Glutamatergic neuron (in vitro differentiated cells): ENCODE data around the gene TESK2. TPM values are rescaled to one million over a fixed set of nuclear protein-coding genes. Genes with fewer than 3 reads are reported as not detected.
A peak's percentile ranks its signal among the peaks of the same experiment; 100 is the strongest.

Experiments used
- DNase-seq: peaks from one replicate; pipeline ENCODE4 v3.0.0; 2022
- H3K27ac Mint-ChIP-seq: one replicate; pipeline ENCODE4 v1.8.0; 2020; ENCODE audit warnings: mild to moderate bottlenecking, mixed read lengths, inconsistent platforms; ENCODE audit not compliant: unreplicated experiment
- H3K27me3 Mint-ChIP-seq: one replicate; pipeline ENCODE4 v1.8.0; 2020; ENCODE audit warnings: mild to moderate bottlenecking, moderate library complexity, mixed read lengths, inconsistent platforms; ENCODE audit not compliant: unreplicated experiment
- H3K36me3 Mint-ChIP-seq: one replicate; pipeline ENCODE4 v1.8.0; 2020; ENCODE audit warnings: mild to moderate bottlenecking, mixed read lengths, inconsistent platforms; ENCODE audit not compliant: unreplicated experiment
- H3K4me1 Mint-ChIP-seq: one replicate; pipeline ENCODE4 v1.8.0; 2020; ENCODE audit warnings: mild to moderate bottlenecking, low read depth, mixed read lengths, inconsistent platforms; ENCODE audit not compliant: unreplicated experiment
- H3K4me3 Mint-ChIP-seq: one replicate; pipeline ENCODE4 v1.8.0; 2020; ENCODE audit warnings: mild to moderate bottlenecking, mixed read lengths, inconsistent platforms; ENCODE audit not compliant: unreplicated experiment
- H3K9me3 Mint-ChIP-seq: one replicate; pipeline ENCODE4 v1.8.0; 2020; ENCODE audit warnings: mild to moderate bottlenecking, moderate library complexity, mixed read lengths, inconsistent platforms; ENCODE audit not compliant: unreplicated experiment
- total RNA-seq: library from RNA; stranded (reverse); fragmentation: NEBNext Ultra II Directional; extraction: Animal tissue kit (Norgen Biotek cat#: 25700); gene quantifications from one replicate; pipeline ENCODE4 v1.2.1, GENCODE V29; 2021; ENCODE audit not compliant: unreplicated experiment
- TF ChIP-seq, protein P1 (sequence below): fragments of 200-600 bp; sonication (generic); IDR thresholded peaks from one replicate; pipeline ENCODE4 v1.5.0; 2021; ENCODE audit not compliant: partially characterized antibody, unreplicated experiment

The TESK2 gene
- total RNA-seq, 1 donor from 2014 or later: 3.3 TPM

DNA sequence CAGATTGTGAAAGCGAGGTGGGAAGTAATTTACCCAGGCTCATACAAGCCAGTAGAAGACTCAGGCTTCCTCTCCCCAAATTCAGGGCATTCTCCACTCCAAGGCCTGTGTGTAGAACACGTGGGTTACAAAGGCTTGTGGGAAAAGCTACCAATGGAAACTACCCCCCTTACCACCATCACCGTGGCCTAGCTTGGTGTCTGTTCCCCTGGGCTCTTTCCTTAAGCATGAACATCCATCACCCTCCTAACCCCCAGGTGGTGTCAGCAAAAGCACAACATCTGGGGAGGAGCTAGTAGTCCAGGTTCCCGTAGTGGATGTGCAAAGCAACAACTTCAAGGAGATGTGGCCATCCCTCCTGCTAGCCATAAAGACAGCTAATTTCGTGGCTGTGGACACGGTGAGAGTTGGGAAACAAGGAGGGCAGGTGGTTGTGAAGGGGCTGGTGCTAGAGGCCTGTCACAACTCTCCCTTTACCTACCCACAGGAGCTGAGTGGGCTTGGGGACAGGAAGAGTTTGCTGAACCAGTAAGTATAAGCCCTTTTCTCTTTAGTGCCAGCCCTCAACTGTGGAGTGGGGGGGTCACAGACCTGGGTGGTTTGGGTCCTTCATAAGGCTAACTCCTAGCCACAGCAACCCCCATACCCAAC lies 150.0 kb downstream of the TESK2 start:
- Mint-ChIP-seq H3K36me3 (peaks cover 3% of the 10 kb centered on the region), H3K4me3 (peak overlapping the region; percentile 100), H3K27ac (peak overlapping the region; percentile 71), H3K4me1 (no peaks in the 10 kb centered on the region), H3K27me3 (no peaks in the 10 kb centered on the region), H3K9me3 (peaks cover 5% of the 10 kb centered on the region)
- TF ChIP-seq, protein P1, sequence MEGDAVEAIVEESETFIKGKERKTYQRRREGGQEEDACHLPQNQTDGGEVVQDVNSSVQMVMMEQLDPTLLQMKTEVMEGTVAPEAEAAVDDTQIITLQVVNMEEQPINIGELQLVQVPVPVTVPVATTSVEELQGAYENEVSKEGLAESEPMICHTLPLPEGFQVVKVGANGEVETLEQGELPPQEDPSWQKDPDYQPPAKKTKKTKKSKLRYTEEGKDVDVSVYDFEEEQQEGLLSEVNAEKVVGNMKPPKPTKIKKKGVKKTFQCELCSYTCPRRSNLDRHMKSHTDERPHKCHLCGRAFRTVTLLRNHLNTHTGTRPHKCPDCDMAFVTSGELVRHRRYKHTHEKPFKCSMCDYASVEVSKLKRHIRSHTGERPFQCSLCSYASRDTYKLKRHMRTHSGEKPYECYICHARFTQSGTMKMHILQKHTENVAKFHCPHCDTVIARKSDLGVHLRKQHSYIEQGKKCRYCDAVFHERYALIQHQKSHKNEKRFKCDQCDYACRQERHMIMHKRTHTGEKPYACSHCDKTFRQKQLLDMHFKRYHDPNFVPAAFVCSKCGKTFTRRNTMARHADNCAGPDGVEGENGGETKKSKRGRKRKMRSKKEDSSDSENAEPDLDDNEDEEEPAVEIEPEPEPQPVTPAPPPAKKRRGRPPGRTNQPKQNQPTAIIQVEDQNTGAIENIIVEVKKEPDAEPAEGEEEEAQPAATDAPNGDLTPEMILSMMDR: no peak
- no peak for DNase-seq

DNA sequence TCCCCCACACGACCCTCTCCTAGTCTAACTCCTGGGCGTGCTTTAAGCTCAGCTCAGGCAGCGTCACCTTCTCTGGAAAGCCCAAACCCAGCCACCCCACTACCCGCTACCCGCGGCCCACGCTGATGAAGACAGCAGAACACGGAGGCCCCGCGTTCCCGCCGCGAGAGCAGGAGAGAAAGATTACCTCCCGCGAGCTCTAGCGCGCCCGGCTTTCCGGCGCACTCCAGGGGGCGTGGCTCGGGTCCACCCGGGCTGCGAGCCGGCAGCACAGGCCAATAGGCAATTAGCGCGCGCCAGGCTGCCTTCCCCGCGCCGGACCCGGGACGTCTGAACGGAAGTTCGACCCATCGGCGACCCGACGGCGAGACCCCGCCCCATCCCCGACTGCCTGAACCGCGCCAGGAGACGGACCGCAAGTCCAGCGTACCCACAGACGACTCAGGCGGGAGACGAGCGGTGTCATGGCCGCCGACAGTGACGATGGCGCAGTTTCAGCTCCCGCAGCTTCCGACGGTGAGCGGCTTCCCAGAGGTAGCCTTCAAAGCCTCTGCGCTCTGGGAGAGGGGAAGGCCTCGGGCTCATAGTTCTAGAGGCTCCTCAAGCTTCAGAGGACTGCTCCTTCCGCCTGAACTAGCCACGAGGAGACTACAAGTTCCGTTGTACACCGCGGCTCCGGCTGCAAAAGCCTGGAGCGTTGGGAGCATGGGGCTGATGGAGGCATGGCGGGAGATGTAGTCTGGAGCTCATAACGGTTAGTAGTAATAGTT lies 151.0 kb downstream of the TESK2 start, which contains the start of the genes MUTYH and TOE1:
MUTYH (minus strand) TSS at position 652 of the 770 bp plus-strand sequence. CDS start 5,935 bp downstream, outside the sequence.
TOE1 (plus strand) TSS at position 382 of the 770 bp plus-strand sequence; CDS start at position 465, 83 bp downstream.
- TF ChIP-seq, protein P1: no peak
- H3K9me3 Mint-ChIP-seq: peaks cover 3% of the 10 kb centered on the region
- DNase-seq: peak; percentile 94
- H3K27ac Mint-ChIP-seq: peak within 1 kb of the TSS; percentile 94
- H3K36me3 Mint-ChIP-seq: no peaks in the 10 kb centered on the region
- peak within 1 kb of the TSS; percentile 100 for H3K4me3 Mint-ChIP-seq
- H3K27me3 Mint-ChIP-seq: no peaks in the 10 kb centered on the region
- no peaks in the 10 kb centered on the region for H3K4me1 Mint-ChIP-seq

DNA sequence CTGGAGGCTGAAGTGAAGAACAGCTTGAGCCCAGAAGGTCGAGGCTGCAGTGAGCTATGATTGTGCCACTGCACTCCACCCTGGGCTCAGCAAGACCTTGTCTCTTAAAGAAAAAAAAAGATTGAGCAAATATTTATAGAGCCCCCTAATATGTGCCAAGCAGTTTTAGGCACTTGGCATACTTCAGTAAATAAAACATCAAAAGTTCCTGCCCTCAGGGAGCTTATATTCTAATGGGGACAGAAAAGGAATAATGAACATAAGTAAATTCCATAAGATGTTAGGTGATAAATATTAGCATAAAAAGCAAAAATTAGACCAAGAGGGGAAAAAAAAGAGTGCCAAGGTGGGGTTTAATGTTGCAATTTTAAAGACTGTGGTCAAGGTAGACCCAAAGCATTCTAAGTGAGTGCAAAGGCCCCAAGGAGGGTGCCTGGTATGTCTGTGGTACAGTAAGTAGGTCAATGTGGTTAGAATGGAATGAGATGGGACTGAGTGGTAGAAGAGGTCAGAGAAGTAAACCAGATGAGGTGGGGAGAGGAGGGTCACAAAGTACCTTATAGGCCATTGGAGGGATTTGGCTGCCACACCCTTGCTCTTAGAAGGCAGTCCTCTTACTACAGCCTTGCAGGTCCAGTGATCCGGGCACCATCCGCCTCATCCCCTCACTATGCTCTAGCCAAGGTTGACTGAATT lies 153.2 kb downstream of the TESK2 start:
- no peak for DNase-seq
- H3K27ac Mint-ChIP-seq: peak overlapping the region; percentile 39
- H3K27me3 Mint-ChIP-seq: no peaks in the 10 kb centered on the region
- H3K4me1 Mint-ChIP-seq: peaks cover 3% of the 10 kb centered on the region
- TF ChIP-seq, protein P1: no peak
- peak overlapping the region; percentile 47 for H3K4me3 Mint-ChIP-seq
- peaks cover 3% of the 10 kb centered on the region for H3K9me3 Mint-ChIP-seq
- no peaks in the 10 kb centered on the region for H3K36me3 Mint-ChIP-seq

DNA sequence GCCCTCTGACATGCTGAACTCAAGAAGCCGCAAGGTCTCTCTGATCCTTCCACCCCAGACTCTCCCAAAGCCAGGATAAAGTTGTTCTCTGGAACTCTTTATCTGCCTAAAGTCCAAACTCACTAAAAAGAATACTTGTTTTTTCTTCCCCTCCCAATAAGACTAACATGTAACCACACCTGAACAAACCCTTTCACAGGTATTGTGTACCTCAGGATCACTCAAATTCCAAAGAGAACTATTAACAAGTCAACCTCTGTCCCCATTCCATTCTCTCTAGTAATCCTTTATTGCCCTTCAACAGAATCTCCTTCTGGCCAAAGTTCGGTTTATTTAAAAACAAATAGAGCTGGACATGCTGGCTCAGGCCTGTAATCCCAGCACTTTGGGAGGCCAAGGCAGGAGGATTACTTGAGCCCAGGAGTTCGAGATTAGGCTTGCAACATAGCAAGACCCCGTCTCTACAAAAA lies 155.1 kb downstream of the TESK2 start:
- Mint-ChIP-seq H3K27me3 (no peaks in the 10 kb centered on the region), H3K9me3 (peaks cover 3% of the 10 kb centered on the region), H3K4me1 (peaks cover 3% of the 10 kb centered on the region), H3K27ac (no peak overlapping the region), H3K4me3 (no peak overlapping the region), H3K36me3 (no peaks in the 10 kb centered on the region)
- TF ChIP-seq, protein P1: no peak
- DNase-seq: no peak
